Panc1 (cell line): ENCODE data around the gene RESF1. TPM values are rescaled to one million over a fixed set of nuclear protein-coding genes. Genes with fewer than 3 reads are reported as not detected.

Experiments used
- ATAC-seq: fragments of 200-7000 bp; cut with Tn5 transposase; 2 replicates; pipeline ENCODE4 v1.9.1; 2020; ENCODE audit warnings: mild to moderate bottlenecking, moderate library complexity
- BruUV-seq: library from RNA; stranded (reverse); fragments of 400-500 nt; replicated peaks from 2 replicates; lab custom pipeline; 2021; lab: Mats Ljungman, UMichigan
- CTCF ChIA-PET: fragments of 300-600 bp; sonication (Branson Sonifier 250); formaldehyde crosslinking; loops from one replicate; lab custom pipeline; 2022; ENCODE audit warnings: antibody characterized with exemption; lab: Charles Lee
- POLR2A ChIA-PET: fragments of 300-600 bp; sonication (Branson Sonifier 250); formaldehyde crosslinking; loops from one replicate; lab custom pipeline; 2022; ENCODE audit warnings: antibody characterized with exemption; lab: Charles Lee
- DNase-seq: peaks from one replicate; pipeline ENCODE4 v3.0.0-alpha.2; 2010; ENCODE audit warnings: low read depth, low spot score
- H3K27ac ChIP-seq: 2 replicates; pipeline ENCODE4 v1.5.1; 2011; ENCODE audit warnings: mild to moderate bottlenecking, low read length, inconsistent platforms
- H3K27me3 ChIP-seq: fragments of 200-500 bp; sonication (Bioruptor generic); 2 replicates; pipeline ENCODE4 v1.6.0; 2014; ENCODE audit warnings: low read length, inconsistent platforms; ENCODE audit not compliant: control insufficient read depth, insufficient read depth
- H3K36me3 ChIP-seq: fragments of 200-500 bp; sonication (Bioruptor generic); 2 replicates; pipeline ENCODE4 v1.5.1; 2014; ENCODE audit warnings: inconsistent platforms, mild to moderate bottlenecking, low read length, moderate library complexity; ENCODE audit not compliant: control insufficient read depth, insufficient read depth
- H3K4me1 ChIP-seq: 2 replicates; pipeline ENCODE4 v1.5.1; 2011; ENCODE audit warnings: inconsistent platforms, mild to moderate bottlenecking, low read length, moderate library complexity; ENCODE audit not compliant: control insufficient read depth, insufficient read depth
- H3K4me3 ChIP-seq, 2 experiments: 2 replicates each; pipeline ENCODE4 v1.5.1; 2011 to 2012; ENCODE audit warnings: low read depth in 2 of 2, low read length in 2 of 2, mild to moderate bottlenecking in 2 of 2, inconsistent platforms in 1 of 2, moderate library complexity in 1 of 2
- H3K9me3 ChIP-seq: fragments of 200-500 bp; sonication (Bioruptor generic); 2 replicates; pipeline ENCODE4 v1.5.1; 2014; ENCODE audit warnings: low read depth, mild to moderate bottlenecking, inconsistent platforms, low read length, moderate library complexity; ENCODE audit not compliant: control insufficient read depth, insufficient read depth
- CTCF ChIP-seq: fragments of 450-650 bp; IDR thresholded peaks from 2 replicates; pipeline ENCODE4 v1.5.1; 2017; ENCODE audit warnings: mild to moderate bottlenecking
- POLR2AphosphoS5 ChIP-seq: IDR thresholded peaks from 2 replicates; pipeline ENCODE4 v1.6.1; 2012; ENCODE audit warnings: mild to moderate bottlenecking, low read depth, low read length, moderate library complexity
- REST ChIP-seq, 2 experiments: IDR thresholded peaks; 2 replicates each; pipeline ENCODE4 v1.6.1; 2011 to 2012; ENCODE audit warnings: low read depth in 2 of 2, control low read depth in 1 of 2, low read length in 1 of 2, mild to moderate bottlenecking in 1 of 2, moderate library complexity in 1 of 2; ENCODE audit not compliant: insufficient read depth in 1 of 2
- SIN3A ChIP-seq: IDR thresholded peaks from 2 replicates; pipeline ENCODE4 v1.6.1; 2012; ENCODE audit warnings: low read depth, mild to moderate bottlenecking, low read length, moderate library complexity, borderline replicate concordance; ENCODE audit not compliant: insufficient read depth
- TCF7L2 ChIP-seq: IDR thresholded peaks from 2 replicates; pipeline ENCODE4 v1.6.1; 2011; ENCODE audit warnings: mild to moderate bottlenecking, low read depth, low read length, inconsistent platforms
- in situ Hi-C: cut with HindIII; loops from 2 replicates; pipeline ENCODE4 v1.10.0; 2016; ENCODE audit warnings: low sequenced_read_pairs, low pct_unique_long_range_greater_than_20kb
- intact Hi-C: fragments of 100-400 bp; cut with micrococcal nuclease; formaldehyde crosslinking; loops from one replicate; pipeline ENCODE4 v1.10.0; 2022; ENCODE audit not compliant: unreplicated experiment
- total RNA-seq: library from RNA; stranded (reverse); gene quantifications from one replicate; pipeline ENCODE4 v1.2.1, GENCODE V29; 2021; ENCODE audit not compliant: unreplicated experiment

Gene RESF1
- total RNA-seq, 1 experiment from 2014 or later: 42.4 TPM

- TF ChIP-seq TCF7L2 (no peak), REST (IDR thresholded peaks at IDR 0.05; ENCODE audit: insufficient read depth in 1 of 2, low read depth in 2 of 2, low read length in 1 of 2) (no peak), POLR2AphosphoS5 (no peak), SIN3A (no peak), CTCF (no peak)
- Histone ChIP-seq H3K4me3 (no peak overlapping the region), H3K4me1 (no peaks in the 10 kb centered on the region), H3K27me3 (no peaks in the 10 kb centered on the region), H3K36me3 (no peaks in the 10 kb centered on the region), H3K9me3 (no peaks in the 10 kb centered on the region), H3K27ac (no peak overlapping the region)
- in situ Hi-C loops: no loop called here
- ChIA-PET POLR2A (no interaction called here), CTCF (interaction anchor here (0.7 kb wide), 2 partner anchors 413 to 609 kb away, joined by 3 to 5 read pairs; no protein-coding TSS in a partner anchor)
- intact Hi-C loops: no loop called here
- no peak for DNase-seq
- ATAC-seq: no peak
- no TSS peak for BruUV-seq
These were observed 44.3 kb upstream of the RESF1 start for GRCh38 chr12:31914927-31915326.

GRCh38 chr12:31915446-31915845 lies 43.8 kb upstream of the RESF1 start:
- intact Hi-C loops (no loop called here), in situ Hi-C loops (no loop called here)
- Histone ChIP-seq H3K4me3 (no peak overlapping the region), H3K4me1 (no peaks in the 10 kb centered on the region), H3K36me3 (no peaks in the 10 kb centered on the region), H3K27ac (no peak overlapping the region), H3K9me3 (no peaks in the 10 kb centered on the region), H3K27me3 (no peaks in the 10 kb centered on the region)
- no TSS peak for BruUV-seq
- no peak for DNase-seq
- CTCF ChIA-PET: interaction anchor here (0.6 kb wide), 1 partner anchor 580 kb away, joined by 4 read pairs; no protein-coding TSS in a partner anchor
- TF ChIP-seq POLR2AphosphoS5: no peak
- TF ChIP-seq TCF7L2: no peak
- TF ChIP-seq CTCF: no peak
- no peak for TF ChIP-seq SIN3A
- TF ChIP-seq REST (IDR thresholded peaks at IDR 0.05; ENCODE audit: insufficient read depth in 1 of 2, low read depth in 2 of 2, low read length in 1 of 2): no peak
- POLR2A ChIA-PET: no interaction called here
- no peak for ATAC-seq
